NT2/D1 (cell line): ENCODE results near the gene ARL15.

Experiments
- SUZ12 ChIP-seq: IDR thresholded peaks from 2 replicates; pipeline ENCODE4 v1.6.1; 2011; ENCODE audit not compliant: insufficient read length, insufficient read depth; ENCODE audit errors: extremely low read depth
- ZNF274 ChIP-seq: IDR thresholded peaks from 2 replicates; pipeline ENCODE4 v1.6.1; 2011; ENCODE audit warnings: mild to moderate bottlenecking, low read depth, low read length

GRCh38 chr5:53983568-53984460, 326.6 kb downstream of the ARL15 start:
- TF ChIP-seq SUZ12 (no peak), ZNF274 (no peak)
